C4-2B (cell line): ENCODE data around the gene FEZ2.

Source experiments
- H3K27ac ChIP-seq: fragments of 450-650 bp; 2 replicates; pipeline ENCODE4 v1.5.1; 2017
- CTCF ChIP-seq: fragments of 450-650 bp; conservative IDR thresholded peaks from 2 replicates; pipeline ENCODE4 v1.5.1; 2017; ENCODE audit warnings: mild to moderate bottlenecking
- ZFX ChIP-seq: fragments of 450-650 bp; IDR thresholded peaks from 2 replicates; pipeline ENCODE4 v1.6.1; 2017

FEZ2 gene

GRCh38 chr2:36516136-36516870, 81.7 kb downstream of the FEZ2 start:
- TF ChIP-seq CTCF (no peak), ZFX (no peak)
- no peak overlapping the region for H3K27ac ChIP-seq

- no peak for TF ChIP-seq ZFX
- no peak for TF ChIP-seq CTCF
- H3K27ac ChIP-seq, result no peak overlapping the region
Observed at GRCh38 chr2:36515538-36515937, 82.4 kb downstream of the FEZ2 start.

- H3K27ac ChIP-seq, result no peak overlapping the region
- no peak for TF ChIP-seq ZFX
- no peak for TF ChIP-seq CTCF
Observed at GRCh38 chr2:36513661-36514060, 84.3 kb downstream of the FEZ2 start.

GRCh38 chr2:36512705-36513104, 85.3 kb downstream of the FEZ2 start:
- H3K27ac ChIP-seq, result no peak overlapping the region
- TF ChIP-seq ZFX (no peak), CTCF (no peak)

GRCh38 chr2:36511858-36512603, 85.9 kb downstream of the FEZ2 start:
- TF ChIP-seq CTCF (no peak), ZFX (no peak)
- no peak overlapping the region for H3K27ac ChIP-seq

GRCh38 chr2:36509075-36509474, 88.9 kb downstream of the FEZ2 start:
- H3K27ac ChIP-seq, result no peak overlapping the region

More at GRCh38 chr2:36509075-36509474, 88.9 kb downstream of the FEZ2 start:
- TF ChIP-seq CTCF (no peak), ZFX (no peak)
